GM18909 (cell line): ENCODE measurements around the gene SIAH1.
"Not testable (repeated sequence)": the region's sequence is repeated elsewhere in the genome, so short reads cannot be mapped to it uniquely, and the experiment has no call there.

Experiments used
- ATAC-seq: cut with Tn5 transposase; IDR thresholded peaks from one replicate; pipeline ENCODE4 v1.9.1; 2021; ENCODE audit warnings: mild to moderate bottlenecking; ENCODE audit not compliant: unreplicated experiment, poor library complexity

Gene SIAH1, protein sequence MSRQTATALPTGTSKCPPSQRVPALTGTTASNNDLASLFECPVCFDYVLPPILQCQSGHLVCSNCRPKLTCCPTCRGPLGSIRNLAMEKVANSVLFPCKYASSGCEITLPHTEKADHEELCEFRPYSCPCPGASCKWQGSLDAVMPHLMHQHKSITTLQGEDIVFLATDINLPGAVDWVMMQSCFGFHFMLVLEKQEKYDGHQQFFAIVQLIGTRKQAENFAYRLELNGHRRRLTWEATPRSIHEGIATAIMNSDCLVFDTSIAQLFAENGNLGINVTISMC

DNA sequence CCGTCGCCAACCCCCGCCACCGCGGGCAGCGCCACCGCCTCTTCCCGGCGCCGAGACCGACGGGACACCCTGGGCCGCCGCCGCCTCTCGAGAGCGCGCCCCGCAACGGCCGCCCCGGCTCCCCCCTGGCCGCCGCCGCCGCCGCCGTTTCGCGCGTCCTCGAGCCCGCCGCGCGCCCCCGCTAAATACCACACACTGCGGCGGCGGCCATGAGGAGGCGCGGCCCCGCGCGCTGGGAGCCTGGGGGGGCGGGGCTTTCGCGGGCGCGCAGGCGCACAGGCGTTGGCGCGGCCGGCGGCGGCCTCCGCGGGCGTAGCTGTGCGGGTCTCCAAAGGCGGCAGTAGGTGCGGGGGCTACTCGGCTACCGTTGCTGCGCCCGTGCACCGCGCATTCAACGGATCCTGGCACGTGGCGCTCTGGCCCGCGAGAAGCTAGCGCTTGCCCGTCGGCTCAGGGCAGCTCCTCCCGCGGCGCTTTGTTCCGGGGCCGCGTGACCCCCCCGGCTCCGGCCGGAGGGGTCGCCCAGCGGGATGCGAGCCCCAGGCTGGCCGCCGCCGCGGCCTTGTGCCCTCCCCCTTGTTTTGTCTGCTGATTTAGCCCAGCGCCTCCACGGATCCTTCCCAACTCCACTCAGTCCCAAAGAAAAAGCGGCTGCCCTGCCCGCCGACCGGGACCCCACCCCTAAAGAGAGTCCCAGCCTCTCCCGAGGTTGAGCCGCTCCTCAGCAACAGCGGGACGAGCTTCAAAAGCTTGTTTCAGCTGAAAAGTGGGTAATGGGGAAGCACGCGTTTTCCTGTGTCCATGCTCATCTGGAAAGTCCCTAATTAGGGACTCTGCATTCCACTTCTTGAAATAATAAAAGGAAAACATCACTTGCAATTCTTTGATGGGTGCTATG lies at the start of gene SIAH1:
SIAH1 (minus strand) TSS at position 161 of the 898 bp plus-strand sequence. CDS start 22,985 bp downstream, outside the sequence.
- peak; percentile 67 for ATAC-seq

DNA sequence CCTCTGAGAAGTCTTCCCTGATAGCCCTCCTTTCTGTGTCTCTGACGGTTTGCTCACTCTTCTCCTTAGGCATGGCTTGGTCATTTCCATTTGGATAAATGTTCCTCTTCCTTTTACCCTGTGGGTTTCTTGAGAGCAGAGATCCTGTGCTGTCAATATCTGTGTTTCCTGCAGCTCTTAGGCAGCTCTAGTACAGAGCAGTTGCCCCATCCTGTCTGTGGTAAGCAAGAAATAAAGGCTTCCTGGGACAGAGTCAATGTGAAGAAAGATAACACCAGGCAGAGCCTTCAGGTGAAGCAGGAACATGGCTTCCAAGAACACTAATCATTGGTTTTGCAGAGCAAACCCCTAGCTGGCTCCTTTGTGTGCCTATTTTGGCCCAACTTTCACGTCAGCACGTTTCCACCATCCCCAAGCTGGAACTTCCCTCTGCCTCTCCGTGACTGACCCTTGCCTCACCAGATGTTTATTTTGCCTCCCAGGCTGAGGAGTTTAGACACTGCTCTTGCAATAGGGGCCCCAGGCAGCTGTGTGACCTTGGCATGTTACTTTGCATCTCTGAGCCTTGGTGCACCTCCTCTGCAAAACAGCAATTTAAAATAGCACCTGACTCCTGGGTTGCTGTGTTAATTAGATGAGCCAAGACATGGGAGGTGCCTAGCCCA lies 49.6 kb upstream of the SIAH1 start:
- no peak for ATAC-seq

DNA sequence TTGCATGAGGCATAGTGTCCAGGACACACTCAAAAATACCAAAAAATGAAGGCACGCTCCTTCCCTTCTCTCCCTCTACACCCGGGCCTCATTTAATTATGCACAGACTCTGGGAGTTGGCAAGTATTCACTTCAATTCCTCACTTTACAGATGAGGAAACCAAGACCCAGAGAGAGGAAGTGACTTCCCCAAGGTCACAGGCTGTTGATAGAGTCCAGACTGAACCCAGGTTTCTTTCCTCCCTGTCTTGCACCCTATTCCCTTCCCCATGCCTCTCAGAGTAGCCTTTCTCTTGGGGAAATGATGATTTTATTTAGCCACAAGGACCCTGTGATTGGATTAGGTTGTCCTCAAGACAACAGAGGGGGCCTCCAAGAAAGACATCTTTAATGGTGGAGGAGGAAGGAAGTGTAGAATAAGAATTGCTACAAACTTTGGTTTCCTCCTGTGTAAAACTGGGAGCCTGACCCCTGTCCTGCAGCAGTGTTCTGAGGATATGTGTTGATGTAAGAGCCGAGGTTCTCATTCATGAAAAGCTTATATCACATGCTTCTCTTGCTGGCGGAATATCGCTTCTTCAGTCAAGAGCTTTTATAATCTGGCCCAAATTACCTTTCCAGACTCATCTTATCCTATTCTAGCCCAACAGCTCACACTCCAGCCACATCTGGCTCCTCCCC lies 48.8 kb upstream of the SIAH1 start:
- ATAC-seq: no peak

DNA sequence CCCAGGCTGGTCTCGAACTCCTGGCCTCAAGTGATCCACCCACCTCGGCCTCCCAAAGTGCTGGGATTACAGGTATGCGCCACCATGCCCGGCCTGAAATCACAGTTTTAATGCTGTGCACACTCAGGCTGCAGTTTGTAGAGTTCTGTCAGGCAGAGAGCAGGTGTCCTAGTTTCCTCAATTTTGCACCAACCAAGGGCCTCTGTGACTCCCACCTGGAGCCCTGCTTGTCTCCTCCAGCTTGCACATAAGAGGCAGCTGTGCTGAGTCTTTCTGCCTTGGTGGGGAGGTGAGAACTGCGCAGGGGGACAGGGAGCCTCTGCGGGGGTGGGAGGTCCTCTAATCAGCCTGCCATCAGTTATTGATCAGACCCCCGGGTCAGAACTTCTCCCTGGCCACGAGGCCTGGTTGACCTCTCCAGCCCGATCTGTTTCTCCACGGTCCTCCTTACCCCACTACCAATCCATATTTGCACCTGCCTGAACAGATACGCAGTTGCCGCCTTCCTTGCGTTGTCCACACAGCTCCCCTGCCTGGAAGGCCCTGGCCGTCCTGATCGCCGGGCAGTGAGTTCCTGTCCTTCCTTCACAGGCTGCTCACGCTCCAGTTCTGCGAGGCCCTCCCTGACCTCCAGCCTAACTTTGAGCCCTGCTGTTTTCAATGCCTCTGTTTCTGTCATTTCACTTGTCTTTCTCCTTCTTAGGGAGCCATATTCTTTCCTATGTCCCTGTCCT lies 48.1 kb upstream of the SIAH1 start:
- no peak for ATAC-seq

DNA sequence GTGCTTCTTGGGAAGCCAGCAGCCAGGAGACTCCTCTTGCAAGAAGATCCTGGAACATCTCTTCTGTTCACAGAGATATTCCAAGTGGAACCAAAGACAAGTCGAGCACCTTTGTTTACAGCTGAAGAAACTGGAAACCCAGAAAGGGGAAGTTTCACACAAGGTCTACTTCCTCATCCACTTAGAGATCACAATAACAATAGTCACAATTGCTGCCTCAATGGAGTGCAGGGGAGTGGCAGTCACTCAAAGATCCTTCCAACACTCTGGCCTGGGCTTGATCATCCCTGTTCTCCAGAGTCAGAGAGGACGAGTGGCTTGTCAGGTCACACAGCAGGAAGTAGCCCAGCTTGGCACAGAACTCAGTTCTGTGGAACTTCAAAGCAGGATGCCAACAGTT lies 46.9 kb upstream of the SIAH1 start:
- peak; percentile 81 for ATAC-seq

DNA sequence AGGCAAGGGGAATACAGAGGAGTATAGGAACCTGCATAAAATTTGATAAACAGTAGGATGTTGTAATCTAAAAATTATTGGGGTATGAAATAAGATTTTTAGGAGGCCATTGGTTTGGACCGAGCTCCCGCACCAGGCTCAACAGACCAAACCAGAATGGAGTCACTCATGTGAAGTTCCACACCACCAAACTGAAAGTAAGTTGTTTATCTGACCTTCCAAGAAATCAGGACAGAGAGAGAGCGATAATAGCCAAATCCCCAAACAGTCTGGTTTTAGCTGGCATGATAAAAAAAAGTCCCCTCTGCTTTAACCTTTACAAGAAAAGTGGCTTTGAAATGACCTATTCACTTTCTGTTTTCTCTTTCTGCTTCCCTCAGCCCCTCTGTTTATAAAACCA lies 45.7 kb upstream of the SIAH1 start:
- no peak for ATAC-seq

DNA sequence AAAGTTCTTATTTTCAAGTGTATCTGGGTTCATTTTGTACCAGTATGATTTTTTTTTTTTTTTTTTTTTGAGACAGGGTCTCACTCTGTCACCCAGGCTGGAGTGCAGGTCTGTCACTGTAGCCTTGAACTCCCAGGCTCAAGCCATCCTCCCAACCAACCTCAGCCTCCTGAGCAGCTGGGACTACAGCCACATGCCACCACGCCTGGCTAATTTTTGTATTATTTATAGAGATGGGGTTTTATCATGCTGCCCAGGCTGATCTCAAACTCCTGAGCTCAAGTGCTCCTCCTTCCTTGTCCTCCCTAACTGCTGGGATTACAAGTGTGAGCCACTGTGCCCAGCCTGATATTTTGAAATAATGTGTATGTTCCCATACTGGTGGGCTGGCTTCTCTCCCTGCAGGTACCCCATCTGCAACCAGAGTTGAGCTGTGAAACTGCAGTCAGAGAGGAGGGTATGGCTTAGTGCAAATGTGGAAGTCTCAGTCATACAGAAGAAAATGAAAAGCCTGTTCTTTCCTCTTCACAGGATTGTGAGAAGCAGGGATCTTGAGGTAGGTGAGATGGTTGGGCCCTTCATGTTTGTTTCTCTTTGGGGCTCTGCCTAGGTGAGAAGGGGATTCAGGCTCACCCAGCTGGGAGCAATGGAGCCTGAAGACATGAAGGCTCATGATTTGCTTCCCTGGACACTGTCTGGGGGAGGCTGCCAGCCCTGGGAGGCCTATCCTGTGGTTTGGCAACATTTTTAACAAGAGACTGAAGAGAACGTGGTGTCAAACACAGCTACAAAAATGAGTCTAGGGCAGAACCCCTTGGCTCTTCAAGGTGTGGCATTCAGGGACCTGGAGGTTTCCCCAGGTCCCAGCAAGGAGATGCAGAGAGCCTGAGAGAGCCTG lies 41.3 kb upstream of the SIAH1 start:
- ATAC-seq: no peak

DNA sequence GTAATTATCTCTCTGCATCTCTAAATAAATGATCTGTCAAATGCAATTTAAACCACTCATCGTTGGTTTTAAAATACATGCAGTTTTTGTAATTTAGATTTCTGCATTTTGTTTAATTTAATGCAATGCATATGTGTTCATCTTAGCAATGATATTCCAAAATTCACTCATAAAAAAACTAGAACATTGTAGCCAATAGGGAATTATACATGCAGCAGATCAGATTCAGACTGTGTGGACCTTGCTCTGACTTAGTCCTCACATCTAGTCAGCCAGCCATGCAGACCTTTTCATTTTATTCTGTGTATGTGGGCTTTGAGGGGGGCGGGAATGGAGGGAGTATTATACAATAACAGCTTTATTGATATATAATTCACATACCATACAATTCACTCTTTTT lies 37.3 kb upstream of the SIAH1 start:
- no peak for ATAC-seq

DNA sequence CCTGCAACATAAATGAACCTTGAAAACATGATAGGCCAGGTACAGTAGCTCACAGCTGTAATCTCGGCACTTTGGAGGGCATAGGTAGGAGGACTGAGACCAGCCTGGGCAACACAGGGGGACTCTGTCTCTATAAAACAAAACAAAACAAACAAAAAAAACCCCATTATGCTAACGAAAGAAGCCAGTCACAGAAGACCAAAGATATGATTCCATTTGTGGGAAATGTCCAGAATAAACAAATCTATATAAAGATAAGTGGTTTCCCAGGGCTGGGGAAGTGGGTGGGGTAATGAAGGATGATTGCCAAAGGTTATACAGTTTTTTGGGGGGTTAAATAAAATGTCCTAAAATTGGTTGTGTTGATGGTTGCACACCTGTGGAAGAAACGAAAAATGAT lies 36.5 kb upstream of the SIAH1 start:
- no peak for ATAC-seq

DNA sequence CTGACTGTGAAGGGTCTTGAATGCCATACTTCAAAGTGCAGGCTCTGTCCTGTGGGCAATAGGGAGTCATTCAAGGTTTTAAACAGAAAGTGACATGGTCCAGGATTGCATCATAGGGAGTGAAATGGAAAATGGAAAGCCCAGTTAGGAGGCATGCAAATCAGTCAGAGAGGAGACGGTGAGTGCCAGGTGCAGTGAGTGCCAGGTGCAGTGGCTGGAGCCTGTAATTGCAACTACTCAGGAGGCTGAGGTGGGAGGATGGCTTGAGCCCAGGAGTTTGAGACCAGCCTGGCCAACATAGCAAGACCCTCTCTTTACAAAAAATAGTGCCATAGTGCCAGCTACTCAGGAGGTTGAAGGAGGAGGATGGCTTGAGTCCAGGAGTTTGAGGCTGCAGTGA lies 35.2 kb upstream of the SIAH1 start:
- no peak for ATAC-seq

DNA sequence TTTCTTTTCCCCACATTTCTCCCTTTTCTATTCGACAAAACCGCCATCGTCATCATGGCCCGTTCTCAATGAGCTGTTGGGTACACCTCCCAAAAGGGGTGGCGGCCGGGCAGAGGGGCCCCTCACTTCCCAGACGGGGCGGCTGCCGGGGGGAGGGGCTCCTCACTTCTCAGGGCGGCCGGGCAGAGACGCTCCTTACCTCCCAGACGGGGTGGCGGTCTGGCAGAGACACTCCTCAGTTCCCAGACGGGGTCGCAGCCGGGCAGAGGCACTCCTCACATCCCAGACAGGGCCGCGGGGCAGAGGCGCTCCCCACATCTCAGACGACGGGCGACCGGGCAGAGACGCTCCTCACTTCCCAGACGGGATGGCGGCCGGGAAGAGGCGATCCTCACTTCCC lies 31.4 kb upstream of the SIAH1 start:
- not testable (repeated sequence) for ATAC-seq

DNA sequence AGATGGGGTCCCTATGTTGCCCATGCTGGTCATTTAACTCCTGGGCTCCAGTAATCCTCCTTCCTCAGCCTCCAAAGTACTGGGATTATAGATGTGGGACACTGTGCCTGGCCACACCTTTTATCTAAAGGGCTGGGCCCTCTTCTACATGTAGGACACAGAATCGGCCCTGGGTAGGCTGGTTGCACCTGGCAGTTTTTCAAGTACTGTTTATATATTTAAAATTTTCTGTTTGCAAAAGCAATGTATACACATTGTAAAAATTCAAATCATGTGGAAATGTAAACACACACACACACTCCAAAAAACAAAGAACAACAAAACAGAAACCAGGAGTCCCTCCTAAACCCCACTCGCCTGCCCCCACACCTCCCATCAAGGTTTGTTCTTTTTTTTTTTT lies 28.1 kb upstream of the SIAH1 start:
- ATAC-seq: no peak

DNA sequence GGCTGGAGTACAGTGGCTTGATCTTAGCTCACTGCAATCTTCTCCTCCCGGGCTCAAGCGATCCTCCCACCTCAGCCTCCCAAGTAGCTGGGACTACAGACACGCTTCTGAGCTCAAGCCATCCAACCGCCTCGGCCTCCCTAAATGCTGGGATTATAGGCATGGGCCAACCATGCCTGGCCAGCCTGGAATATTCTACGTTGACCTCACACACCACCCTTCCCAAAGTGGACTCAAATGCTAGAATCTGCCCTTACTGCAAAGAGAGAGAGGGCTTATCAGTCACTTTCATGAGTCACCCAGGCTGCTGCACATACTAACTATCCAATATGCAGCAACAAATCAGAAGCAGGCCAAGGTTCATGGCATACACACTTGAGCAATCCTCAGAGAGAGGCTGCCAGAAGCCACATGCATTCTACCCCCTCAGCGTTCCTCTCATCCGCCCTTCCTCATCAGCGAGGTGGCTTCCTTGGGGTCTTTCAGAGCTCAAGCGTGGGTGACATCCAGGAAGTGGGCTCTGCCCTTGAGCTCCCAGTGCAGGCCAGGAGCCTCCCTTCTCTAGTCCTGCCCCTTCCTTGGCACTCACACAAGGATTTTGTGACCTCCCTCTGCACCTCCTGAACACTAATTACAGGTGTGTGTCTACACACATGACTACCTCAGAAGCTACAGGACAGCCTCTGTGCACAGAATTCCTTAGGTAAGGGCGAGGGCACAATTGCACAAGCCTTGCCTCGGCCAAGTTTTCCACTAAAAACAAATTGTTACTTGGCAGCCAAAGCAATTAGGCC lies 24.8 kb upstream of the SIAH1 start:
- ATAC-seq: no peak

DNA sequence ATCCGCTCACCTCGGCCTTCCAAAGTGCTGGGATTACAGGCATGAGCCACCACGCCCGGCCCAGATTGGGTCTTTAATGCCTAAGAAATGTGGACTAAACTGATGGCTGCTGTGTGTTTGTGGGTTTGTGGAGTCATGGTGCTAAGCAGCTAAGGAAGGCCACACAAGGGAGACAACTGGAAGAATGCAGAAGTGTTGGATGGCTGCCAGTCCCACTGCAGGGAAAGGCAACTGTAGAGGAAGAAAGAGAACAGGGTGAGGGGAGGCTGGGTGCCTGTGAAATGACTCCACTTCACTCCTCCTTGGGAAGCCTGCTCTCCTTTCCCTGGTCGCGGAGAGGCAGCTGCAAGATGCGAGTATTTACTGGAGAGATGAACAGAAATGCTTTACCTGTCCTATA lies 23.5 kb upstream of the SIAH1 start:
- no peak for ATAC-seq

DNA sequence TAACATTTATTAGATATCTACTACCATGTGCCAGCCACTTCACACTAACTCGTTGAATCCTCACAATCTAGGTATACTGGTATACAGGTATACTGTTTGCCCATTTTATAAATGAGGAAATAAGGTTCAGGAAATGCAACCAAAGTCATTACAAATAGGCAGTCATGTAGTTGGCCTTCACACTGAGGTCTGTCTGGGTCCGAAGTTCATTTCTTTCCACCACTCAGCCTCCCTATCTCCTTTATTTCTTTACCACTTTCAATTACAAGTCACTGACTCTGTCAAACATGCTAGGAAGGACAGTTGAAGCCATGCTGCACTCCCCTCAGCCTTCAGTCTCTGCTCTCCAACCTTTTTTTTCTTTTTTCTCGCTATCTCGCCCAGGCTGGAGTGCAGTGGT lies 20.7 kb upstream of the SIAH1 start:
- no peak for ATAC-seq

DNA sequence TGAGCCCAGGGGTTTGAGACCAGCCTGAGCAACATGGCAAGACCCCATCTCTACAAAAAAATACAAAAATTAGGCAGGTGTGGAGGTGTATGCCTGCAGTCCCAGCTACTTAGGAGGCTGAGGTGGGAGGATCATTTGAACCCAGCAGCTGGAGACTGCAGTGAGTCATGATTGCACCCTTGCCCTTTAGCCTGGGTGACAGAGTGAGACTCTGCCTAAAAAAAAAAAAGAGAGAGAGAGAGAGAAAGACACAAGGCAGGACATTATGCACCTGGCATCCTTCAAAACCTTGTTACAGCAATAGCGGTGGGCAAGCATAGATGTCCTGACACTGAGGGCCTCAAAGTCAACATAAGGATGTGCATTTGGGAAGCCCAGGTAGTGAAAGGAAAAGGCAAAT lies 19.9 kb upstream of the SIAH1 start:
- ATAC-seq: no peak

DNA sequence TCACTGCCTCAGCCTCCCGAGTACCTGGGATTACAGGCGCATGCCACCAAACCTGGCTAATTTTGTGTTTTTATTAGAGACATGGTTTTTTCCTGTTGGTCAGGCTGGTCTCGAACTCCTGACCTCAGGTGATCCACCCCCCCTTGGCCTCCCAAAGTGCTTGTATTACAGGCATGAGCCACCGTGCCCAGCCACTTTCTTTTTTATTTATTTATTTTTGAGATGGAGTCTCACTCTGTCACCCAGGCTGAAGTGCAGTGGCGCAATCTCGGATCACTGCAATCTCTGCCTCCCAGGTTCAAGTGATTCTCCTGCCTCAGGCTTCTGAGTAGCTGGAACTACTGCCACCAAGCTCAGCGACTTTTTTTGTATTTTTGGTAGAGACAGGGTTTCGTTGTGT lies 17.3 kb upstream of the SIAH1 start:
- not testable (repeated sequence) for ATAC-seq

DNA sequence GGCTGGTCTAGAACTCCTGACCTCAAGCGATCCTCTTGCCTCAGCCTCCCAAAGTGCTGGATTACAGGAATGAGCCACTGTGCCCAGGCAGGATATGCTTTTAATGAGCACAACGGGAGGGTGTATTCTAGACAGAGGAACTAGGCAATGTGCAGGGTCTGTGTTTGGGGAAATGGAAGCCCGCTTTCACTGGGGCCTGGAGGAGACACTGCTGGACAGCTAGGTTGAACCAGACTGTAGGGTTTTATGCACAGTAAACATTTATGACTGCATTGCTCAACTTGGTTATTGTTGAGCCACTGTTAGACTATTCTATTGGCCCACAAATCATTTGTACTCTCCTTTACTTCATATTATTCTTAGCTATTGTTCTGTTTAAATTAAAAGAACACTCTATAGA lies 10.2 kb upstream of the SIAH1 start:
- no peak for ATAC-seq
